Measurements from ENCODE around the gene DIAPH2. TPM values are rescaled to one million over a fixed set of nuclear protein-coding genes. Genes with fewer than 3 reads are reported as not detected.

The DIAPH2 gene
- total RNA-seq, 2 donors from 2014 or later: 15.2 to 23.3 TPM

- H3K27me3 ChIP-seq: no peaks in the 10 kb centered on the region
- WGBS, 2 donors: 33% methylated on average over 8 of the region's 8 CpGs; no CpG with 5 or more reads in 1 of the 2 donors
- ATAC-seq: no peak
- intact Hi-C loops (cut with DNase I): no loop called here
- TF ChIP-seq CTCF (IDR thresholded peaks at IDR 0.05) (no peak), POLR2A (IDR thresholded peaks at IDR 0.05) (no peak)
- no peaks in the 10 kb centered on the region for H3K9me3 ChIP-seq
- H3K4me3 ChIP-seq: no peak overlapping the region
- H3K36me3 ChIP-seq (replicated peaks in 1 of 2; ENCODE audit: insufficient read depth in 1 of 2, low read depth in 2 of 2): no peaks in the 10 kb centered on the region
- DNase-seq: no peak
- peaks cover 2% of the 10 kb centered on the region for H3K4me1 ChIP-seq
- peak overlapping the region; percentile 4 to 75 (median 62) for H3K27ac ChIP-seq
These were observed 674 bp upstream of the DIAPH2 start for GRCh38 chrX:96683997-96684338.

- ATAC-seq (peak; percentile 36), DNase-seq (peak; percentile 17 to 28 (median 23))
- Histone ChIP-seq H3K4me3 (peak overlapping the region; percentile 44 to 67), H3K36me3 (replicated peaks in 1 of 2; ENCODE audit: insufficient read depth in 1 of 2, low read depth in 2 of 2) (no peaks in the 10 kb centered on the region), H3K9me3 (no peaks in the 10 kb centered on the region), H3K4me1 (peaks cover 2% of the 10 kb centered on the region), H3K27ac (peak overlapping the region in 3 of 4 donors; percentile 51 to 75 (median 74)), H3K27me3 (no peaks in the 10 kb centered on the region)
- 0% methylated on average over 11 to 33 of the region's 38 CpGs for WGBS, 2 donors
- TF ChIP-seq POLR2A (IDR thresholded peaks at IDR 0.05) (peak in 2 of 3 donors; percentile 41 to 43), CTCF (IDR thresholded peaks at IDR 0.05) (no peak)
- intact Hi-C loops (cut with DNase I): no loop called here
These were observed 813 bp downstream of the DIAPH2 start for GRCh38 chrX:96685210-96686099.

- DNase-seq (no peak), ATAC-seq (no peak)
- Histone ChIP-seq H3K36me3 (replicated peaks in 1 of 2; ENCODE audit: insufficient read depth in 1 of 2, low read depth in 2 of 2) (no peaks in the 10 kb centered on the region), H3K27me3 (no peaks in the 10 kb centered on the region), H3K4me3 (no peak overlapping the region), H3K27ac (no peak overlapping the region), H3K4me1 (peaks cover 2% of the 10 kb centered on the region), H3K9me3 (no peaks in the 10 kb centered on the region)
- intact Hi-C loops (cut with DNase I): no loop called here
- 93 to 96% methylated on average over 2 of the region's 2 CpGs for WGBS, 2 donors
- no peak for TF ChIP-seq CTCF (IDR thresholded peaks at IDR 0.05)
- TF ChIP-seq POLR2A (IDR thresholded peaks at IDR 0.05): no peak
These were observed 3.1 kb downstream of the DIAPH2 start for GRCh38 chrX:96687776-96688175.

- H3K4me1 ChIP-seq: peaks cover 2% of the 10 kb centered on the region
- no peaks in the 10 kb centered on the region for H3K27me3 ChIP-seq
- H3K27ac ChIP-seq: no peak overlapping the region
- DNase-seq (no peak), ATAC-seq (no peak)
- H3K36me3 ChIP-seq (replicated peaks in 1 of 2; ENCODE audit: insufficient read depth in 1 of 2, low read depth in 2 of 2): no peaks in the 10 kb centered on the region
- TF ChIP-seq POLR2A (IDR thresholded peaks at IDR 0.05): no peak
- TF ChIP-seq CTCF (IDR thresholded peaks at IDR 0.05): no peak
- H3K9me3 ChIP-seq: no peaks in the 10 kb centered on the region
- intact Hi-C loops (cut with DNase I): no loop called here
- WGBS, 2 donors: 89 to 90% methylated on average over 4 of the region's 4 CpGs
- no peak overlapping the region for H3K4me3 ChIP-seq
These were observed 4.1 kb downstream of the DIAPH2 start for GRCh38 chrX:96688789-96689188.

GRCh38 chrX:96689991-96690390 is 5.3 kb downstream of the DIAPH2 start:
- Histone ChIP-seq H3K27me3 (no peaks in the 10 kb centered on the region), H3K36me3 (replicated peaks in 1 of 2; ENCODE audit: insufficient read depth in 1 of 2, low read depth in 2 of 2) (no peaks in the 10 kb centered on the region), H3K4me1 (peaks cover 2% of the 10 kb centered on the region), H3K9me3 (no peaks in the 10 kb centered on the region), H3K4me3 (no peak overlapping the region), H3K27ac (no peak overlapping the region)
- intact Hi-C loops (cut with DNase I): no loop called here
- no peak for ATAC-seq
- DNase-seq: no peak
- 66 to 68% methylated on average over 2 of the region's 2 CpGs for whole genome bisulfite sequencing, 2 donors
- TF ChIP-seq CTCF (IDR thresholded peaks at IDR 0.05): no peak
- TF ChIP-seq POLR2A (IDR thresholded peaks at IDR 0.05): no peak

Measured in body of pancreas (tissue), 4 donors.